ENCODE measurements around the gene SI. TPM values are rescaled to one million over a fixed set of nuclear protein-coding genes. Genes with fewer than 3 reads are reported as not detected.

The SI gene
- total and polyA plus RNA-seq, 2 experiments from 2014 or later: 8.2 to 78.4 TPM

- Histone ChIP-seq H3K9me2 (replicated peaks; ENCODE audit: insufficient read depth) (no peaks in the 10 kb centered on the region), H3K79me2 (no peaks in the 10 kb centered on the region), H3K36me3 (replicated peaks; ENCODE audit: insufficient read depth, low read depth) (no peaks in the 10 kb centered on the region), H2AFZ (no peak overlapping the region), H3K4me1 (ENCODE audit: insufficient read depth) (no peaks in the 10 kb centered on the region), H3K4me3 (no peak overlapping the region), H3K27me3 (no peaks in the 10 kb centered on the region), H3K4me2 (no peak overlapping the region), H3K9me3 (ENCODE audit: low read depth) (no peaks in the 10 kb centered on the region), H3K27ac (no peak overlapping the region), H4K20me1 (ENCODE audit: insufficient read depth, poor library complexity, severe bottlenecking) (no peaks in the 10 kb centered on the region)
- no peak for DNase-seq (ENCODE audit: low spot score)
- 56% methylated on average over 2 of the region's 2 CpGs for WGBS (ENCODE audit: low lambda C conversion rate, missing lambda C conversion rate)
- TF ChIP-seq EZH2 (IDR thresholded peaks at IDR 0.05; ENCODE audit: borderline replicate concordance): no peak
- no peak for TF ChIP-seq CTCF (IDR thresholded peaks at IDR 0.05; ENCODE audit: poor library complexity)
- TF ChIP-seq EZH2phosphoT487 (IDR thresholded peaks at IDR 0.05; ENCODE audit: low read depth, severe bottlenecking, unreplicated experiment): no peak
Measured at GRCh38 chr3:164929642-164930041, 148.7 kb downstream of the SI start.

Small RNAs within 50 kb of the gene (small RNA-seq; reads per million reads assigned to genes)
- gene RF00019: not detected

Other genes starting within 250 kb of the SI start
- 2.2 and 3.9 TPM in 2 replicates for gene SLITRK3, start 117.9 kb upstream of the SI start, total RNA-seq
- gene SLITRK3, start 117.9 kb upstream of the SI start, polyA plus RNA-seq: 1.3 and 2.3 TPM in 2 replicates

Data from hepatocyte (in vitro differentiated cells).